Measurements from ENCODE around the gene TAC1. TPM values are rescaled to one million over a fixed set of nuclear protein-coding genes. Genes with fewer than 3 reads are reported as not detected.

Gene TAC1
- total and polyA plus RNA-seq, 4 donors = not detected

GRCh38 chr7:97751566-97751965 lies 19.7 kb downstream of the TAC1 start:
- H3K27ac ChIP-seq (ENCODE audit: low read depth in 1 of 2, low read length in 2 of 2) = no peak overlapping the region
- TF ChIP-seq FOXA1 (IDR thresholded peaks at IDR 0.05) (no peak), TAF1 (conservative IDR thresholded peaks at IDR 0.05) (no peak), SP1 (IDR thresholded peaks at IDR 0.05) (no peak), EGR1 (IDR thresholded peaks at IDR 0.05; ENCODE audit: low read depth in 2 of 2) (no peak), JUND (IDR thresholded peaks at IDR 0.05) (no peak), RAD21 (IDR thresholded peaks at IDR 0.05) (no peak), MAX (IDR thresholded peaks at IDR 0.05) (no peak), HNF4A (conservative IDR thresholded peaks at IDR 0.05) (no peak), HNF4G (IDR thresholded peaks at IDR 0.05) (no peak), NR2F2 (IDR thresholded peaks at IDR 0.05) (no peak), YY1 (IDR thresholded peaks at IDR 0.05) (no peak), GABPA (IDR thresholded peaks at IDR 0.05 in 1 of 2, conservative IDR thresholded peaks at IDR 0.05 in 1 of 2) (no peak), ATF3 (IDR thresholded peaks at IDR 0.05) (no peak)
- TF ChIP-seq, protein P1, sequence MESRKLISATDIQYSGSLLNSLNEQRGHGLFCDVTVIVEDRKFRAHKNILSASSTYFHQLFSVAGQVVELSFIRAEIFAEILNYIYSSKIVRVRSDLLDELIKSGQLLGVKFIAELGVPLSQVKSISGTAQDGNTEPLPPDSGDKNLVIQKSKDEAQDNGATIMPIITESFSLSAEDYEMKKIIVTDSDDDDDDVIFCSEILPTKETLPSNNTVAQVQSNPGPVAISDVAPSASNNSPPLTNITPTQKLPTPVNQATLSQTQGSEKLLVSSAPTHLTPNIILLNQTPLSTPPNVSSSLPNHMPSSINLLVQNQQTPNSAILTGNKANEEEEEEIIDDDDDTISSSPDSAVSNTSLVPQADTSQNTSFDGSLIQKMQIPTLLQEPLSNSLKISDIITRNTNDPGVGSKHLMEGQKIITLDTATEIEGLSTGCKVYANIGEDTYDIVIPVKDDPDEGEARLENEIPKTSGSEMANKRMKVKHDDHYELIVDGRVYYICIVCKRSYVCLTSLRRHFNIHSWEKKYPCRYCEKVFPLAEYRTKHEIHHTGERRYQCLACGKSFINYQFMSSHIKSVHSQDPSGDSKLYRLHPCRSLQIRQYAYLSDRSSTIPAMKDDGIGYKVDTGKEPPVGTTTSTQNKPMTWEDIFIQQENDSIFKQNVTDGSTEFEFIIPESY (IDR thresholded peaks at IDR 0.05) = no peak
- TF ChIP-seq, protein P2, sequence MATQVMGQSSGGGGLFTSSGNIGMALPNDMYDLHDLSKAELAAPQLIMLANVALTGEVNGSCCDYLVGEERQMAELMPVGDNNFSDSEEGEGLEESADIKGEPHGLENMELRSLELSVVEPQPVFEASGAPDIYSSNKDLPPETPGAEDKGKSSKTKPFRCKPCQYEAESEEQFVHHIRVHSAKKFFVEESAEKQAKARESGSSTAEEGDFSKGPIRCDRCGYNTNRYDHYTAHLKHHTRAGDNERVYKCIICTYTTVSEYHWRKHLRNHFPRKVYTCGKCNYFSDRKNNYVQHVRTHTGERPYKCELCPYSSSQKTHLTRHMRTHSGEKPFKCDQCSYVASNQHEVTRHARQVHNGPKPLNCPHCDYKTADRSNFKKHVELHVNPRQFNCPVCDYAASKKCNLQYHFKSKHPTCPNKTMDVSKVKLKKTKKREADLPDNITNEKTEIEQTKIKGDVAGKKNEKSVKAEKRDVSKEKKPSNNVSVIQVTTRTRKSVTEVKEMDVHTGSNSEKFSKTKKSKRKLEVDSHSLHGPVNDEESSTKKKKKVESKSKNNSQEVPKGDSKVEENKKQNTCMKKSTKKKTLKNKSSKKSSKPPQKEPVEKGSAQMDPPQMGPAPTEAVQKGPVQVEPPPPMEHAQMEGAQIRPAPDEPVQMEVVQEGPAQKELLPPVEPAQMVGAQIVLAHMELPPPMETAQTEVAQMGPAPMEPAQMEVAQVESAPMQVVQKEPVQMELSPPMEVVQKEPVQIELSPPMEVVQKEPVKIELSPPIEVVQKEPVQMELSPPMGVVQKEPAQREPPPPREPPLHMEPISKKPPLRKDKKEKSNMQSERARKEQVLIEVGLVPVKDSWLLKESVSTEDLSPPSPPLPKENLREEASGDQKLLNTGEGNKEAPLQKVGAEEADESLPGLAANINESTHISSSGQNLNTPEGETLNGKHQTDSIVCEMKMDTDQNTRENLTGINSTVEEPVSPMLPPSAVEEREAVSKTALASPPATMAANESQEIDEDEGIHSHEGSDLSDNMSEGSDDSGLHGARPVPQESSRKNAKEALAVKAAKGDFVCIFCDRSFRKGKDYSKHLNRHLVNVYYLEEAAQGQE (IDR thresholded peaks at IDR 0.05) = no peak
- TF ChIP-seq, protein P3, sequence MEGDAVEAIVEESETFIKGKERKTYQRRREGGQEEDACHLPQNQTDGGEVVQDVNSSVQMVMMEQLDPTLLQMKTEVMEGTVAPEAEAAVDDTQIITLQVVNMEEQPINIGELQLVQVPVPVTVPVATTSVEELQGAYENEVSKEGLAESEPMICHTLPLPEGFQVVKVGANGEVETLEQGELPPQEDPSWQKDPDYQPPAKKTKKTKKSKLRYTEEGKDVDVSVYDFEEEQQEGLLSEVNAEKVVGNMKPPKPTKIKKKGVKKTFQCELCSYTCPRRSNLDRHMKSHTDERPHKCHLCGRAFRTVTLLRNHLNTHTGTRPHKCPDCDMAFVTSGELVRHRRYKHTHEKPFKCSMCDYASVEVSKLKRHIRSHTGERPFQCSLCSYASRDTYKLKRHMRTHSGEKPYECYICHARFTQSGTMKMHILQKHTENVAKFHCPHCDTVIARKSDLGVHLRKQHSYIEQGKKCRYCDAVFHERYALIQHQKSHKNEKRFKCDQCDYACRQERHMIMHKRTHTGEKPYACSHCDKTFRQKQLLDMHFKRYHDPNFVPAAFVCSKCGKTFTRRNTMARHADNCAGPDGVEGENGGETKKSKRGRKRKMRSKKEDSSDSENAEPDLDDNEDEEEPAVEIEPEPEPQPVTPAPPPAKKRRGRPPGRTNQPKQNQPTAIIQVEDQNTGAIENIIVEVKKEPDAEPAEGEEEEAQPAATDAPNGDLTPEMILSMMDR (IDR thresholded peaks at IDR 0.05; ENCODE audit: low read depth, low read length, missing input control) = no peak
- no peak overlapping the region for H3K9ac ChIP-seq (ENCODE audit: low read depth in 1 of 2, low read length in 2 of 2)
- H3K4me1 ChIP-seq (ENCODE audit: control insufficient read depth in 4 of 4, insufficient read depth in 4 of 4, low read length in 3 of 4) = no peaks in the 10 kb centered on the region
- H3K27me3 ChIP-seq (ENCODE audit: control insufficient read depth in 4 of 4, insufficient read depth in 4 of 4, low read length in 3 of 4) = no peaks in the 10 kb centered on the region
- H3K36me3 ChIP-seq (ENCODE audit: control insufficient read depth in 4 of 4, insufficient read depth in 3 of 4, low read depth in 1 of 4, low read length in 3 of 4) = no peaks in the 10 kb centered on the region
- no peak overlapping the region for H3K4me3 ChIP-seq (ENCODE audit: low read depth in 1 of 3, low read length in 3 of 3)
- no peak for DNase-seq (ENCODE audit: low spot score)
- peaks cover 0 to 3% (median under 1%) of the 10 kb centered on the region in 4 donors for H3K9me3 ChIP-seq (ENCODE audit: control insufficient read depth in 4 of 4, low read length in 3 of 4)
- WGBS = 60% methylated on average over 2 of the region's 2 CpGs

GRCh38 chr7:97752215-97752614 lies 20.3 kb downstream of the TAC1 start:
- TF ChIP-seq SP1 (IDR thresholded peaks at IDR 0.05) = no peak
- TF ChIP-seq TAF1 (conservative IDR thresholded peaks at IDR 0.05) = no peak
- no peak for TF ChIP-seq FOXA2 (IDR thresholded peaks at IDR 0.05)
- TF ChIP-seq RAD21 (IDR thresholded peaks at IDR 0.05) = no peak
- no peak for TF ChIP-seq GABPA (IDR thresholded peaks at IDR 0.05 in 1 of 2, conservative IDR thresholded peaks at IDR 0.05 in 1 of 2)
- TF ChIP-seq RXRA (IDR thresholded peaks at IDR 0.05) = no peak
- TF ChIP-seq FOXA1 (IDR thresholded peaks at IDR 0.05) = no peak
- WGBS = 64% methylated on average over 1 of the region's 1 CpG
- no peaks in the 10 kb centered on the region for H3K36me3 ChIP-seq (ENCODE audit: control insufficient read depth in 4 of 4, insufficient read depth in 3 of 4, low read depth in 1 of 4, low read length in 3 of 4)

More at GRCh38 chr7:97752215-97752614, 20.3 kb downstream of the TAC1 start:
- Histone ChIP-seq H3K4me3 (ENCODE audit: low read depth in 1 of 3, low read length in 3 of 3) (no peak overlapping the region), H3K4me1 (ENCODE audit: control insufficient read depth in 4 of 4, insufficient read depth in 4 of 4, low read length in 3 of 4) (no peaks in the 10 kb centered on the region), H3K27me3 (ENCODE audit: control insufficient read depth in 4 of 4, insufficient read depth in 4 of 4, low read length in 3 of 4) (no peaks in the 10 kb centered on the region), H3K27ac (ENCODE audit: low read depth in 1 of 2, low read length in 2 of 2) (no peak overlapping the region), H3K9me3 (ENCODE audit: control insufficient read depth in 4 of 4, low read length in 3 of 4) (peaks cover 0 to 3% (median 0%) of the 10 kb centered on the region in 4 donors), H3K9ac (ENCODE audit: low read depth in 1 of 2, low read length in 2 of 2) (no peak overlapping the region)
- DNase-seq (ENCODE audit: low spot score) = no peak

Measured in liver (tissue), 9 donors.